ENCODE data around the gene PCYT1A. TPM values are rescaled to one million over a fixed set of nuclear protein-coding genes. Genes with fewer than 3 reads are reported as not detected.

PCYT1A gene
- total and polyA plus RNA-seq, 2 of the 13 experiments (the other 11 are each of a cell fraction or from before 2014, with no cell fraction given) = 26.4 to 45.3 TPM

DNA sequence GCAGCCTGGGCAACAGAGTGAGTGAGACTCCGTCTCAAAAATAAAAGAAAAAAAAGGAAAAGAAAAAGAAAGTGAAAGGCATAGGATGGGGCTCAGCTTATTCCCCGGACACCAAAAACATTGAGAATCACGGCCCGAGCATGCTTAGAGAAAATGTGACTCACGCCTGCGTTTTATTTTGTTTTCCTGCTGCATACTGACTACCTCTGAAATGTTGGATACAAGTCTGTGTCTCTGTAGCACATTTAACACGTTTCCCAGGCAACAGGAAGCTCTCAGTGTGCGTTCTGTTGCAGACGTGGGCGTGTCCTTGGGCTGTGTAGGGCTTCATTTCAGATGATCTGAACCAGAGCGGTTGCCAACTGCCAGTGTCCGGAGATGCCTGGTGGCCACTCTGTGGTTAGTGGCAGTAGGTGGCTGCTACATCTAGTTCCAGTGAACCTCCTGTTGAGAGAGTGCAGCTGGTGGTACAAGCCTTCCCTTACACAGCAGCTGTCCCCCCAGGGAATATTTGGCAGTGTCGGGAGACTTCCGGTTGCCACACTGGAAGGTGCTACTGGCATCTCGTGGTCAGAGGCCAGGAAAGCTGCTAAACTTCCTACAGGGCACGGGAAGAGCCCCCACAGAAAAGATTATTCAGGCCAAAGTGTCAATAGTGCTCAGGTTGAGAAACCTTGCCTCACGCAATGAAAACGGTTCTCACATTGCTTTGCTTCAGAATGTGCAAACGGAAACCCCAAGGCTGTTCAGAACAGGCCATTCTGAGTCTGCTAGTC is 68.1 kb downstream of the PCYT1A start (continued):
- no peak for TF ChIP-seq ZSCAN21 (CRISPR knock-in tag; IDR thresholded peaks at IDR 0.05; ENCODE audit: borderline replicate concordance)
- TF ChIP-seq DNMT3B (CRISPR knock-in tag; conservative IDR thresholded peaks at IDR 0.05) = no peak
- no peak for TF ChIP-seq HHEX (CRISPR knock-in tag; IDR thresholded peaks at IDR 0.05)
- TF ChIP-seq ZNF232 (CRISPR knock-in tag; IDR thresholded peaks at IDR 0.05; ENCODE audit: borderline replicate concordance) = no peak
- TF ChIP-seq ELF1 (CRISPR knock-in tag; IDR thresholded peaks at IDR 0.05) = 0 out of 2 replicates have a peak, but pooled peaks have one; percentile 31
- TF ChIP-seq, protein P1, sequence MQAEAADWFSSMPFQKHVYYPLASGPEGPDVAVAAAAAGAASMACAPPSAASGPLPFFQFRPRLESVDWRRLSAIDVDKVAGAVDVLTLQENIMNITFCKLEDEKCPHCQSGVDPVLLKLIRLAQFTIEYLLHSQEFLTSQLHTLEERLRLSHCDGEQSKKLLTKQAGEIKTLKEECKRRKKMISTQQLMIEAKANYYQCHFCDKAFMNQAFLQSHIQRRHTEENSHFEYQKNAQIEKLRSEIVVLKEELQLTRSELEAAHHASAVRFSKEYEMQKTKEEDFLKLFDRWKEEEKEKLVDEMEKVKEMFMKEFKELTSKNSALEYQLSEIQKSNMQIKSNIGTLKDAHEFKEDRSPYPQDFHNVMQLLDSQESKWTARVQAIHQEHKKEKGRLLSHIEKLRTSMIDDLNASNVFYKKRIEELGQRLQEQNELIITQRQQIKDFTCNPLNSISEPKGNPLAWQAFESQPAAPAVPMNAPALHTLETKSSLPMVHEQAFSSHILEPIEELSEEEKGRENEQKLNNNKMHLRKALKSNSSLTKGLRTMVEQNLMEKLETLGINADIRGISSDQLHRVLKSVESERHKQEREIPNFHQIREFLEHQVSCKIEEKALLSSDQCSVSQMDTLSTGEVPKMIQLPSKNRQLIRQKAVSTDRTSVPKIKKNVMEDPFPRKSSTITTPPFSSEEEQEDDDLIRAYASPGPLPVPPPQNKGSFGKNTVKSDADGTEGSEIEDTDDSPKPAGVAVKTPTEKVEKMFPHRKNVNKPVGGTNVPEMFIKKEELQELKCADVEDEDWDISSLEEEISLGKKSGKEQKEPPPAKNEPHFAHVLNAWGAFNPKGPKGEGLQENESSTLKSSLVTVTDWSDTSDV (CRISPR knock-in tag; IDR thresholded peaks at IDR 0.05) = no peak
- TF ChIP-seq ZNF710 (CRISPR knock-in tag; IDR thresholded peaks at IDR 0.05; ENCODE audit: borderline replicate concordance) = no peak
- TF ChIP-seq ZNF205 (CRISPR knock-in tag; IDR thresholded peaks at IDR 0.05) = no peak
- TF ChIP-seq HOXA9 (CRISPR knock-in tag; IDR thresholded peaks at IDR 0.05; ENCODE audit: borderline replicate concordance) = no peak
- TF ChIP-seq PHF5A (CRISPR knock-in tag; IDR thresholded peaks at IDR 0.05; ENCODE audit: low read depth, unreplicated experiment) = no peak
- no peak for TF ChIP-seq ELF3 (CRISPR knock-in tag; IDR thresholded peaks at IDR 0.05)
- TF ChIP-seq CBFB (CRISPR knock-in tag; IDR thresholded peaks at IDR 0.05) = no peak
- TF ChIP-seq ZNF629 (CRISPR knock-in tag; conservative IDR thresholded peaks at IDR 0.05) = no peak
- TF ChIP-seq SALL2 (CRISPR knock-in tag; IDR thresholded peaks at IDR 0.05) = no peak
- no peak for TF ChIP-seq HNRNPLL (IDR thresholded peaks at IDR 0.05; ENCODE audit: low read depth, low read length, poor library complexity, severe bottlenecking)
- TF ChIP-seq, protein P2, sequence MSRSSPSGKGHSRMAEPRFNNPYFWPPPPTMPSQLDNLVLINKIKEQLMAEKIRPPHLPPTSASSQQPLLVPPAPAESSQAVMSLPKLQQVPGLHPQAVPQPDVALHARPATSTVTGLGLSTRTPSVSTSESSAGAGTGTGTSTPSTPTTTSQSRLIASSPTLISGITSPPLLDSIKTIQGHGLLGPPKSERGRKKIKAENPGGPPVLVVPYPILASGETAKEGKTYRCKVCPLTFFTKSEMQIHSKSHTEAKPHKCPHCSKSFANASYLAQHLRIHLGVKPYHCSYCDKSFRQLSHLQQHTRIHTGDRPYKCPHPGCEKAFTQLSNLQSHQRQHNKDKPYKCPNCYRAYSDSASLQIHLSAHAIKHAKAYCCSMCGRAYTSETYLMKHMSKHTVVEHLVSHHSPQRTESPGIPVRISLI (CRISPR knock-in tag; IDR thresholded peaks at IDR 0.05; ENCODE audit: borderline replicate concordance) = no peak
- TF ChIP-seq ZNF773 (CRISPR knock-in tag; IDR thresholded peaks at IDR 0.05; ENCODE audit: borderline replicate concordance) = no peak
- TF ChIP-seq PHF21A (CRISPR knock-in tag; IDR thresholded peaks at IDR 0.05) = no peak
- TF ChIP-seq, protein P3, sequence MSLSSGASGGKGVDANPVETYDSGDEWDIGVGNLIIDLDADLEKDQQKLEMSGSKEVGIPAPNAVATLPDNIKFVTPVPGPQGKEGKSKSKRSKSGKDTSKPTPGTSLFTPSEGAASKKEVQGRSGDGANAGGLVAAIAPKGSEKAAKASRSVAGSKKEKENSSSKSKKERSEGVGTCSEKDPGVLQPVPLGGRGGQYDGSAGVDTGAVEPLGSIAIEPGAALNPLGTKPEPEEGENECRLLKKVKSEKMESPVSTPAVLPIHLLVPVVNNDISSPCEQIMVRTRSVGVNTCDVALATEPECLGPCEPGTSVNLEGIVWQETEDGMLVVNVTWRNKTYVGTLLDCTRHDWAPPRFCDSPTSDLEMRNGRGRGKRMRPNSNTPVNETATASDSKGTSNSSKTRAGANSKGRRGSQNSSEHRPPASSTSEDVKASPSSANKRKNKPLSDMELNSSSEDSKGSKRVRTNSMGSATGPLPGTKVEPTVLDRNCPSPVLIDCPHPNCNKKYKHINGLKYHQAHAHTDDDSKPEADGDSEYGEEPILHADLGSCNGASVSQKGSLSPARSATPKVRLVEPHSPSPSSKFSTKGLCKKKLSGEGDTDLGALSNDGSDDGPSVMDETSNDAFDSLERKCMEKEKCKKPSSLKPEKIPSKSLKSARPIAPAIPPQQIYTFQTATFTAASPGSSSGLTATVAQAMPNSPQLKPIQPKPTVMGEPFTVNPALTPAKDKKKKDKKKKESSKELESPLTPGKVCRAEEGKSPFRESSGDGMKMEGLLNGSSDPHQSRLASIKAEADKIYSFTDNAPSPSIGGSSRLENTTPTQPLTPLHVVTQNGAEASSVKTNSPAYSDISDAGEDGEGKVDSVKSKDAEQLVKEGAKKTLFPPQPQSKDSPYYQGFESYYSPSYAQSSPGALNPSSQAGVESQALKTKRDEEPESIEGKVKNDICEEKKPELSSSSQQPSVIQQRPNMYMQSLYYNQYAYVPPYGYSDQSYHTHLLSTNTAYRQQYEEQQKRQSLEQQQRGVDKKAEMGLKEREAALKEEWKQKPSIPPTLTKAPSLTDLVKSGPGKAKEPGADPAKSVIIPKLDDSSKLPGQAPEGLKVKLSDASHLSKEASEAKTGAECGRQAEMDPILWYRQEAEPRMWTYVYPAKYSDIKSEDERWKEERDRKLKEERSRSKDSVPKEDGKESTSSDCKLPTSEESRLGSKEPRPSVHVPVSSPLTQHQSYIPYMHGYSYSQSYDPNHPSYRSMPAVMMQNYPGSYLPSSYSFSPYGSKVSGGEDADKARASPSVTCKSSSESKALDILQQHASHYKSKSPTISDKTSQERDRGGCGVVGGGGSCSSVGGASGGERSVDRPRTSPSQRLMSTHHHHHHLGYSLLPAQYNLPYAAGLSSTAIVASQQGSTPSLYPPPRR (CRISPR knock-in tag; IDR thresholded peaks at IDR 0.05; ENCODE audit: borderline replicate concordance) = no peak
